ENCODE measurements around the gene IPO11. TPM values are rescaled to one million over a fixed set of nuclear protein-coding genes. Genes with fewer than 3 reads are reported as not detected.

The IPO11 gene
- total and polyA plus RNA-seq, 2 of the 4 experiments (the other 2 are of a cell fraction) = 12.6 to 40.0 TPM

- Histone ChIP-seq H2AK9ac (replicated peaks; ENCODE audit: low read depth, low read length, poor library complexity) (no peak overlapping the region), H3K23ac (ENCODE audit: low read depth, low read length) (no peak overlapping the region), H4K20me1 (ENCODE audit: insufficient read depth, low read length) (no peaks in the 10 kb centered on the region), H3K14ac (replicated peaks; ENCODE audit: low read depth, low read length) (no peak overlapping the region), H3K27ac (ENCODE audit: insufficient read depth, low read length) (no peak overlapping the region), H3K4me3 (ENCODE audit: insufficient read depth, low read depth, low read length) (no peak overlapping the region), H3K36me3 (ENCODE audit: control insufficient read depth, insufficient read depth, low read length) (no peaks in the 10 kb centered on the region), H2AFZ (replicated peaks; ENCODE audit: low read length, poor library complexity) (no peak overlapping the region), H3K9ac (ENCODE audit: low read depth, low read length) (no peak overlapping the region), H3K4me1 (ENCODE audit: control insufficient read depth, insufficient read depth, low read length) (peaks cover 2% of the 10 kb centered on the region; the same call in 1 of the 2 replicates), H4K91ac (ENCODE audit: insufficient read depth, low read depth, low read length) (no peak overlapping the region), H3K56ac (ENCODE audit: extremely low read depth, insufficient read depth, low read length) (no peak overlapping the region), H3K27me3 (ENCODE audit: control insufficient read depth, insufficient read depth, low read length) (no peaks in the 10 kb centered on the region), H4K8ac (ENCODE audit: low read depth in 2 of 2, low read length in 2 of 2) (no peak overlapping the region), H2BK15ac (ENCODE audit: low read depth, low read length) (no peak overlapping the region), H2AK5ac (ENCODE audit: low read depth, low read length) (no peak overlapping the region), H3K9me1 (ENCODE audit: insufficient read depth, low read length) (peaks cover 5% of the 10 kb centered on the region; the same call in 1 of the 2 replicates), H3K4me2 (ENCODE audit: low read depth, low read length) (no peak overlapping the region), H2BK20ac (ENCODE audit: low read depth, low read length) (no peak overlapping the region), H3K4ac (ENCODE audit: low read depth, low read length) (no peak overlapping the region), H3K18ac (ENCODE audit: low read depth, low read length) (no peak overlapping the region), H3K9me3 (ENCODE audit: control insufficient read depth, insufficient read depth, low read length) (no peaks in the 10 kb centered on the region), H3K79me1 (ENCODE audit: low read depth in 1 of 2, low read length in 2 of 2) (no peaks in the 10 kb centered on the region; a peak in 1 of 4 replicates), H2BK5ac (ENCODE audit: low read depth, low read length, poor library complexity, severe bottlenecking) (no peak overlapping the region), H2BK120ac (ENCODE audit: low read depth, low read length) (no peak overlapping the region), H4K5ac (ENCODE audit: low read depth, low read length) (no peak overlapping the region)
- DNase-seq = no peak
- in situ Hi-C loops (cut with MboI; ENCODE audit: low sequenced_read_pairs) (no loop called here), intact Hi-C loops (cut with micrococcal nuclease) (no loop called here), dilution Hi-C loops (cut with HindIII; ENCODE audit: low sequenced_read_pairs, unreplicated experiment) (no loop called here)
- BruUV-seq (replicated peaks) = no TSS peak
- WGBS, 2 experiments (ENCODE audit: extremely low coverage in 2 of 2, insufficient read length in 1 of 2) = no CpG with 5 or more reads among the region's 2 CpGs
- POLR2A ChIA-PET (ENCODE audit: unreplicated experiment) = no interaction called here
- no peak for TF ChIP-seq USF2 (IDR thresholded peaks at IDR 0.05; ENCODE audit: low read depth, low read length)
- TF ChIP-seq CEBPB (IDR thresholded peaks at IDR 0.05; ENCODE audit: low read depth, low read length) = 0 out of 2 replicates have a peak, but pooled peaks have one; percentile 10
- CTCF ChIA-PET = no interaction called here
- no peak for ATAC-seq (ENCODE audit: low read depth)
These were observed 177.8 kb downstream of the IPO11 start for GRCh38 chr5:62590387-62590786.

All from IMR-90 (cell line).